Tibial nerve (tissue), 4 donors: ENCODE results near the gene PDCD10. TPM values are rescaled to one million over a fixed set of nuclear protein-coding genes. Genes with fewer than 3 reads are reported as not detected.

ENCODE experiments used
- DNase-seq, 2 donors: peaks; one replicate each; pipeline ENCODE4 v3.0.0-alpha.2; 2019; ENCODE audit warnings: low spot score in 2 of 2
- H3K27ac ChIP-seq, 4 donors: fragments of 200-600 bp; sonication (generic) in 3 of 4; one replicate each; pipeline ENCODE4 v1.5.1; 2017 to 2019; ENCODE audit warnings: mild to moderate bottlenecking in 1 of 4
- H3K27me3 ChIP-seq, 2 donors: fragments of 200-600 bp; sonication (generic) in 1 of 2; one replicate each; pipeline versions ENCODE4 v1.5.1 to v1.6.0; 2017 to 2019
- H3K36me3 ChIP-seq, 3 donors: fragments of 200-600 bp; sonication (generic); one replicate each; pipeline ENCODE4 v1.5.1; 2018 to 2019
- H3K4me1 ChIP-seq, 4 donors: fragments of 200-600 bp; sonication (generic) in 3 of 4; one replicate each; pipeline ENCODE4 v1.5.1; 2017 to 2019
- H3K4me3 ChIP-seq, 4 donors: fragments of 200-600 bp; sonication (generic) in 3 of 4; one replicate each; pipeline ENCODE4 v1.5.1; 2017 to 2019; ENCODE audit warnings: mild to moderate bottlenecking in 1 of 4, moderate library complexity in 1 of 4
- H3K9me3 ChIP-seq, 4 donors: fragments of 200-600 bp; sonication (generic) in 3 of 4; one replicate each; pipeline ENCODE4 v1.5.1; 2017 to 2019
- EP300 ChIP-seq, 2 donors: sonication (generic); formaldehyde crosslinking; IDR thresholded peaks; one replicate each; pipeline ENCODE4 v1.6.1; 2017; ENCODE audit warnings: antibody characterized with exemption in 2 of 2, mild to moderate bottlenecking in 1 of 2
- POLR2A ChIP-seq, 2 donors: fragments of 450-650 bp; IDR thresholded peaks; one replicate each; pipeline ENCODE4 v1.6.1; 2017; ENCODE audit warnings: antibody characterized with exemption in 2 of 2, mild to moderate bottlenecking in 2 of 2, moderate library complexity in 2 of 2
- WGBS, 2 donors: methylation state at CpG; one replicate each; pipeline ENCODE4 v1.1.5; 2018; 5-methylcytosine and 5-hydroxymethylcytosine counted together
- total RNA-seq, 4 donors: library from RNA; depleted of rRNA; stranded (reverse); fragments of >200 nt; gene quantifications; one replicate each; pipeline ENCODE4 v1.1.0, GENCODE V29; 2016
- TF ChIP-seq, protein P1 (sequence below), 5 experiments: fragments of 200-600 bp in 3 of 5; fragments of 450-650 bp in 2 of 5; sonication (generic) in 3 of 5; IDR thresholded peaks; one replicate each; pipeline ENCODE4 v1.5.1; 2016 to 2019; ENCODE audit warnings: antibody characterized with exemption in 5 of 5, mild to moderate bottlenecking in 3 of 5, moderate library complexity in 2 of 5

PDCD10 gene
- total RNA-seq, 4 donors from 2014 or later = 62.1 to 69.9 (median 69.2) TPM

DNA sequence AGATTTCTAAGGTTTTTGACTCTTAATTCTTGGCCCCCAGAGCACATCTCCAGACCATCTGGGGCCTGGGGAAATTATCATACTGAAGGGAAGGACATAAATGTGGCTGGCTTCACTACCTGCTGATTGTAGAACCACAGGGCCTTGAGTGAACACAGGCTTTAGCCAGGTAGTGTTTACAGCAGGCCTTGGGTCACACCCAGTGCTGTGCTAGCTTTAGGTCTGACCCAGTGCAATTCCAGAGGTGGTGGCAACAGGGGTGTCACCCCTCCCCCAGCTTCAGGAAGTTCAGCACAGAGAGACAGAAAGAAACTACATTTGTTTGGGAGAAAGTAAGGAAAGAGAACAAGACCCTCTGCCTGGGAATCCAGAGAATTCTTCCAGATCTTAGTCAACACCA, 24.1 kb downstream of the PDCD10 start:
- no peak for DNase-seq
- H3K9me3 ChIP-seq = no peaks in the 10 kb centered on the region
- H3K4me3 ChIP-seq = no peak overlapping the region
- peaks cover 0 to 39% (median 10%) of the 10 kb centered on the region in 3 donors for H3K36me3 ChIP-seq
- TF ChIP-seq EP300 (IDR thresholded peaks at IDR 0.05) (no peak), POLR2A (IDR thresholded peaks at IDR 0.05) (no peak)
- TF ChIP-seq, protein P1, sequence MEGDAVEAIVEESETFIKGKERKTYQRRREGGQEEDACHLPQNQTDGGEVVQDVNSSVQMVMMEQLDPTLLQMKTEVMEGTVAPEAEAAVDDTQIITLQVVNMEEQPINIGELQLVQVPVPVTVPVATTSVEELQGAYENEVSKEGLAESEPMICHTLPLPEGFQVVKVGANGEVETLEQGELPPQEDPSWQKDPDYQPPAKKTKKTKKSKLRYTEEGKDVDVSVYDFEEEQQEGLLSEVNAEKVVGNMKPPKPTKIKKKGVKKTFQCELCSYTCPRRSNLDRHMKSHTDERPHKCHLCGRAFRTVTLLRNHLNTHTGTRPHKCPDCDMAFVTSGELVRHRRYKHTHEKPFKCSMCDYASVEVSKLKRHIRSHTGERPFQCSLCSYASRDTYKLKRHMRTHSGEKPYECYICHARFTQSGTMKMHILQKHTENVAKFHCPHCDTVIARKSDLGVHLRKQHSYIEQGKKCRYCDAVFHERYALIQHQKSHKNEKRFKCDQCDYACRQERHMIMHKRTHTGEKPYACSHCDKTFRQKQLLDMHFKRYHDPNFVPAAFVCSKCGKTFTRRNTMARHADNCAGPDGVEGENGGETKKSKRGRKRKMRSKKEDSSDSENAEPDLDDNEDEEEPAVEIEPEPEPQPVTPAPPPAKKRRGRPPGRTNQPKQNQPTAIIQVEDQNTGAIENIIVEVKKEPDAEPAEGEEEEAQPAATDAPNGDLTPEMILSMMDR (IDR thresholded peaks at IDR 0.05) = no peak
- no peak overlapping the region for H3K27ac ChIP-seq
- H3K27me3 ChIP-seq = no peaks in the 10 kb centered on the region
- H3K4me1 ChIP-seq = peaks cover 0 to 3% (median 0%) of the 10 kb centered on the region in 4 donors

- H3K4me1 ChIP-seq = peaks cover 0 to 5% (median 0%) of the 10 kb centered on the region in 4 donors
- no peak for DNase-seq
- peaks cover 0 to 39% (median 10%) of the 10 kb centered on the region in 3 donors for H3K36me3 ChIP-seq
- H3K27ac ChIP-seq = no peak overlapping the region
- H3K27me3 ChIP-seq = no peaks in the 10 kb centered on the region
- no peak overlapping the region for H3K4me3 ChIP-seq
- H3K9me3 ChIP-seq = no peaks in the 10 kb centered on the region
- TF ChIP-seq, protein P1 (IDR thresholded peaks at IDR 0.05) = no peak
- TF ChIP-seq POLR2A (IDR thresholded peaks at IDR 0.05) (no peak), EP300 (IDR thresholded peaks at IDR 0.05) (no peak)
- WGBS, 2 donors = 90 to 91% methylated on average over 4 of the region's 4 CpGs
These were observed 25.0 kb downstream of the PDCD10 start for GRCh38 chr3:167709690-167710089.

GRCh38 chr3:167705840-167706239, 28.9 kb downstream of the PDCD10 start:
- peaks cover 0 to 57% (median 7%) of the 10 kb centered on the region in 3 donors for H3K36me3 ChIP-seq
- H3K27me3 ChIP-seq = no peaks in the 10 kb centered on the region
- H3K9me3 ChIP-seq = no peaks in the 10 kb centered on the region
- TF ChIP-seq EP300 (IDR thresholded peaks at IDR 0.05) (no peak), POLR2A (IDR thresholded peaks at IDR 0.05) (no peak)
- TF ChIP-seq, protein P1 (IDR thresholded peaks at IDR 0.05) = no peak
- H3K27ac ChIP-seq = no peak overlapping the region
- no peak overlapping the region for H3K4me3 ChIP-seq
- WGBS, 2 donors = 72 to 78% methylated on average over 2 of the region's 2 CpGs
- peaks cover 0 to 5% (median 0%) of the 10 kb centered on the region in 4 donors for H3K4me1 ChIP-seq
- no peak for DNase-seq

- Histone ChIP-seq H3K36me3 (peaks cover 0 to 29% (median 0%) of the 10 kb centered on the region in 3 donors), H3K27ac (no peak overlapping the region), H3K4me3 (no peak overlapping the region), H3K4me1 (peaks cover 0 to 2% (median 0%) of the 10 kb centered on the region in 4 donors), H3K27me3 (no peaks in the 10 kb centered on the region), H3K9me3 (no peaks in the 10 kb centered on the region)
- TF ChIP-seq, protein P1 (IDR thresholded peaks at IDR 0.05) = no peak
- TF ChIP-seq POLR2A (IDR thresholded peaks at IDR 0.05) (no peak), EP300 (IDR thresholded peaks at IDR 0.05) (no peak)
- no peak for DNase-seq
- WGBS, 2 donors = 81 to 84% methylated on average over 2 of the region's 2 CpGs
These were observed 33.8 kb downstream of the PDCD10 start for GRCh38 chr3:167700926-167701325.

GRCh38 chr3:167700046-167700445, 34.6 kb downstream of the PDCD10 start:
- Histone ChIP-seq H3K36me3 (peaks cover 0 to 38% (median 0%) of the 10 kb centered on the region in 3 donors), H3K4me1 (no peaks in the 10 kb centered on the region), H3K4me3 (no peak overlapping the region), H3K9me3 (no peaks in the 10 kb centered on the region), H3K27me3 (no peaks in the 10 kb centered on the region), H3K27ac (no peak overlapping the region)
- DNase-seq = no peak
- 88 to 93% methylated on average over 4 of the region's 4 CpGs for WGBS, 2 donors
- no peak for TF ChIP-seq POLR2A (IDR thresholded peaks at IDR 0.05)
- TF ChIP-seq, protein P1 (IDR thresholded peaks at IDR 0.05) = no peak
- TF ChIP-seq EP300 (IDR thresholded peaks at IDR 0.05) = no peak
